Measurements from ENCODE around the gene BICD1. TPM values are rescaled to one million over a fixed set of nuclear protein-coding genes. Genes with fewer than 3 reads are reported as not detected.

Gene BICD1
- total and polyA plus RNA-seq, 2 of the 13 experiments (the other 11 are each of a cell fraction or from before 2014, with no cell fraction given) = 4.5 to 5.2 TPM

DNA sequence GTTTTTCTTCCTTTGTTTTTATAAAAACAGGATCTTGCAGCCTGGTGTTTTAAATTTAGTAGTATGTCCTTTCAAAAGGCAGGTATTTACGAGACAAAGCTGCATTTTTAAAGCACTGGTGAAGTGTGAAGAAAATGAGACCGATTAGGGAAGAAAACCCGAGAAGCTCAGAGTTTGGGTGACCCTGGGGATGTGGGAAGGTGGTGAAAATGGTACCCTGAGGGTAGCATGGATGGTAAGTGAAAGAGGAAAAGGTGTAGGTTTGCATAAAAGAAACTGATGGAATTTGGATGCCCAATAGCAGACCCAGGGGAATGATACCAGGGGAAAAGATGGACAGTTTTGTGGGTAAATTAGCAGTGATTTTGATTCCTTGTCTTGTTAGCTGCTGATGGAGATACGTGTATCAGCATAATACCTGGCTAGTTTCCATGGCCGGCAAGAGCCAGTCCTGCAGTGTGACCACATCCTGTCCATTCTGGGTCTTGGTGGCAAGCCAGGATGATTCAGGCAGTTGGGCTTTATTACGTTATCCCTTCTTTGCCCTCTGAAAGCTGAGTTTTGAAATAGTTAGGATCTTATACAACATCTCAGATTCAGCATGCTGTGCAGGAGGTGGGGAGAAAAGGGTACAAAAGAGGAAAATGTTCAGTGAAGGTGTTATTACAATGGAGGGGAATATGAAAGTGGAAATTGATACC, 8.9 kb downstream of the BICD1 start (continued):
- TF ChIP-seq, protein P1, sequence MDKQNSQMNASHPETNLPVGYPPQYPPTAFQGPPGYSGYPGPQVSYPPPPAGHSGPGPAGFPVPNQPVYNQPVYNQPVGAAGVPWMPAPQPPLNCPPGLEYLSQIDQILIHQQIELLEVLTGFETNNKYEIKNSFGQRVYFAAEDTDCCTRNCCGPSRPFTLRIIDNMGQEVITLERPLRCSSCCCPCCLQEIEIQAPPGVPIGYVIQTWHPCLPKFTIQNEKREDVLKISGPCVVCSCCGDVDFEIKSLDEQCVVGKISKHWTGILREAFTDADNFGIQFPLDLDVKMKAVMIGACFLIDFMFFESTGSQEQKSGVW (CRISPR knock-in tag; IDR thresholded peaks at IDR 0.05; ENCODE audit: borderline replicate concordance) = no peak
- TF ChIP-seq KDM5A (IDR thresholded peaks at IDR 0.05; ENCODE audit: borderline replicate concordance, low read length) (no peak), ZNF749 (CRISPR knock-in tag; IDR thresholded peaks at IDR 0.05; ENCODE audit: borderline replicate concordance) (no peak), U2AF2 (IDR thresholded peaks at IDR 0.05; ENCODE audit: low read depth, low read length) (no peak), SAFB2 (CRISPR knock-in tag; IDR thresholded peaks at IDR 0.05; ENCODE audit: borderline replicate concordance, low read depth) (no peak), SP4 (CRISPR knock-in tag; IDR thresholded peaks at IDR 0.05) (no peak), ZNF790 (CRISPR knock-in tag; IDR thresholded peaks at IDR 0.05; ENCODE audit: borderline replicate concordance) (no peak)
- TF ChIP-seq, protein P2, sequence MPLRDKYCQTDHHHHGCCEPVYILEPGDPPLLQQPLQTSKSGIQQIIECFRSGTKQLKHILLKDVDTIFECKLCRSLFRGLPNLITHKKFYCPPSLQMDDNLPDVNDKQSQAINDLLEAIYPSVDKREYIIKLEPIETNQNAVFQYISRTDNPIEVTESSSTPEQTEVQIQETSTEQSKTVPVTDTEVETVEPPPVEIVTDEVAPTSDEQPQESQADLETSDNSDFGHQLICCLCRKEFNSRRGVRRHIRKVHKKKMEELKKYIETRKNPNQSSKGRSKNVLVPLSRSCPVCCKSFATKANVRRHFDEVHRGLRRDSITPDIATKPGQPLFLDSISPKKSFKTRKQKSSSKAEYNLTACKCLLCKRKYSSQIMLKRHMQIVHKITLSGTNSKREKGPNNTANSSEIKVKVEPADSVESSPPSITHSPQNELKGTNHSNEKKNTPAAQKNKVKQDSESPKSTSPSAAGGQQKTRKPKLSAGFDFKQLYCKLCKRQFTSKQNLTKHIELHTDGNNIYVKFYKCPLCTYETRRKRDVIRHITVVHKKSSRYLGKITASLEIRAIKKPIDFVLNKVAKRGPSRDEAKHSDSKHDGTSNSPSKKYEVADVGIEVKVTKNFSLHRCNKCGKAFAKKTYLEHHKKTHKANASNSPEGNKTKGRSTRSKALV (CRISPR knock-in tag; IDR thresholded peaks at IDR 0.05) = no peak
- TF ChIP-seq, protein P3, sequence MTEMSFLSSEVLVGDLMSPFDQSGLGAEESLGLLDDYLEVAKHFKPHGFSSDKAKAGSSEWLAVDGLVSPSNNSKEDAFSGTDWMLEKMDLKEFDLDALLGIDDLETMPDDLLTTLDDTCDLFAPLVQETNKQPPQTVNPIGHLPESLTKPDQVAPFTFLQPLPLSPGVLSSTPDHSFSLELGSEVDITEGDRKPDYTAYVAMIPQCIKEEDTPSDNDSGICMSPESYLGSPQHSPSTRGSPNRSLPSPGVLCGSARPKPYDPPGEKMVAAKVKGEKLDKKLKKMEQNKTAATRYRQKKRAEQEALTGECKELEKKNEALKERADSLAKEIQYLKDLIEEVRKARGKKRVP (CRISPR knock-in tag; IDR thresholded peaks at IDR 0.05) = no peak
- TF ChIP-seq, protein P4, sequence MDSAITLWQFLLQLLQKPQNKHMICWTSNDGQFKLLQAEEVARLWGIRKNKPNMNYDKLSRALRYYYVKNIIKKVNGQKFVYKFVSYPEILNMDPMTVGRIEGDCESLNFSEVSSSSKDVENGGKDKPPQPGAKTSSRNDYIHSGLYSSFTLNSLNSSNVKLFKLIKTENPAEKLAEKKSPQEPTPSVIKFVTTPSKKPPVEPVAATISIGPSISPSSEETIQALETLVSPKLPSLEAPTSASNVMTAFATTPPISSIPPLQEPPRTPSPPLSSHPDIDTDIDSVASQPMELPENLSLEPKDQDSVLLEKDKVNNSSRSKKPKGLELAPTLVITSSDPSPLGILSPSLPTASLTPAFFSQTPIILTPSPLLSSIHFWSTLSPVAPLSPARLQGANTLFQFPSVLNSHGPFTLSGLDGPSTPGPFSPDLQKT (CRISPR knock-in tag; IDR thresholded peaks at IDR 0.05; ENCODE audit: borderline replicate concordance) = no peak

Measured in HepG2 (cell line).